Hepatocyte (in vitro differentiated cells): ENCODE data around the gene S100P.

Experiments used
- CTCF ChIP-seq: fragments of 200-600 bp; sonication (generic); IDR thresholded peaks from 2 replicates; pipeline ENCODE4 v1.5.1; 2016; ENCODE audit warnings: antibody characterized with exemption, mild to moderate bottlenecking; ENCODE audit not compliant: poor library complexity
- EZH2 ChIP-seq: fragments of 200-600 bp; sonication (generic); IDR thresholded peaks from 2 replicates; pipeline ENCODE4 v1.6.1; 2016; ENCODE audit warnings: antibody characterized with exemption, mild to moderate bottlenecking, borderline replicate concordance
- EZH2phosphoT487 ChIP-seq: fragments of 200-600 bp; sonication (generic); IDR thresholded peaks from one replicate; pipeline ENCODE4 v1.6.1; 2018; ENCODE audit warnings: antibody characterized with exemption, mild to moderate bottlenecking, low read depth, moderate library complexity; ENCODE audit not compliant: unreplicated experiment, severe bottlenecking

DNA sequence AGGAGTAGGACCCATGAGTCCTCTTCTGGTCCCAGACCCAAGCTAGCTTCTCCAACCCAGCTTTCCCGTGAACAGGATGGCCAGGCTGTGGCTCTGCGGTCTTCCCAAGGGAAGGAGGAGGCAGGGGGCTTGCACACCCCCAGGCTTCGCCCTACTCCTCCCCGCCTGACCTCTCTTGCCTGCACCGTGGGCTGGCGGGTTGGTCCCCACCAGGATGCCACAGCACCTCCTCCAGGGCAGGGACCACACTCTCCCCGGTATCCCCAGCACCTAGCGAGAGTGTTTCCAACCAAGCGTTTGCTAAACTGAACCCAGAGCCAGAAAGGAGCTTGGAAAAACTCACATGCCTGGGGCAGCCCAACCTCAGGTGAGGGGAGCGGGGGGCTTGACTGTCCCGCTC lies 9.0 kb upstream of the S100P start:
- no peak for TF ChIP-seq CTCF
- TF ChIP-seq EZH2: no peak
- no peak for TF ChIP-seq EZH2phosphoT487
